Forelimb muscle (tissue), 1 donor: ENCODE measurements around the gene IGSF22. TPM values are rescaled to one million over a fixed set of nuclear protein-coding genes. Genes with fewer than 3 reads are reported as not detected.

ENCODE experiments used
- DNase-seq: peaks from one replicate; pipeline ENCODE4 v3.0.0-alpha.2; 2013; ENCODE audit warnings: low read depth
- polyA plus RNA-seq: library from polyadenylated mRNA; unstranded; fragments of 120-200 nt; gene quantifications from one replicate; pipeline ENCODE4 v1.2.1, GENCODE V29; 2013; ENCODE audit not compliant: insufficient read length

Gene IGSF22
- polyA plus RNA-seq, 1 donor, result 11.8 TPM

GRCh38 chr11:18743900-18744514, 18.0 kb upstream of the IGSF22 start:
- DNase-seq, result no peak

- no peak for DNase-seq
These were observed 17.4 kb upstream of the IGSF22 start for GRCh38 chr11:18743365-18743764.

GRCh38 chr11:18741783-18742182, 15.8 kb upstream of the IGSF22 start:
- no peak for DNase-seq

GRCh38 chr11:18739685-18740084, 13.7 kb upstream of the IGSF22 start:
- DNase-seq, result no peak

GRCh38 chr11:18737642-18738041, 11.7 kb upstream of the IGSF22 start:
- no peak for DNase-seq

- DNase-seq, result no peak
These were observed 10.7 kb upstream of the IGSF22 start for GRCh38 chr11:18736590-18737148.

GRCh38 chr11:18733202-18733601, 7.2 kb upstream of the IGSF22 start:
- no peak for DNase-seq

GRCh38 chr11:18731949-18732821, 6.2 kb upstream of the IGSF22 start:
- DNase-seq, result no peak

- no peak for DNase-seq
These were observed 5.5 kb upstream of the IGSF22 start for GRCh38 chr11:18731441-18731840.

- DNase-seq, result no peak
These were observed 4.0 kb upstream of the IGSF22 start for GRCh38 chr11:18730020-18730419.

GRCh38 chr11:18729426-18729825, 3.4 kb upstream of the IGSF22 start:
- no peak for DNase-seq

- no peak for DNase-seq
These were observed 2.7 kb upstream of the IGSF22 start for GRCh38 chr11:18728658-18729057.

- DNase-seq, result no peak
These were observed 1.7 kb upstream of the IGSF22 start for GRCh38 chr11:18727479-18728236.

GRCh38 chr11:18723991-18724390, 2.0 kb downstream of the IGSF22 start:
- no peak for DNase-seq

GRCh38 chr11:18722293-18722637, 3.7 kb downstream of the IGSF22 start:
- no peak for DNase-seq

GRCh38 chr11:18721561-18722292, 4.3 kb downstream of the IGSF22 start:
- DNase-seq, result no peak

GRCh38 chr11:18720808-18721560, 5.0 kb downstream of the IGSF22 start:
- no peak for DNase-seq

- no peak for DNase-seq
These were observed 5.7 kb downstream of the IGSF22 start for GRCh38 chr11:18720091-18720807.

GRCh38 chr11:18715476-18715875, 10.5 kb downstream of the IGSF22 start:
- no peak for DNase-seq

- DNase-seq, result no peak
These were observed 11.6 kb downstream of the IGSF22 start for GRCh38 chr11:18714443-18714780.
